ENCODE results near the gene SMAP2.
"Not testable (repeated sequence)": the region's sequence is repeated elsewhere in the genome, so short reads cannot be mapped to it uniquely, and the experiment has no call there.

SMAP2 gene

DNA sequence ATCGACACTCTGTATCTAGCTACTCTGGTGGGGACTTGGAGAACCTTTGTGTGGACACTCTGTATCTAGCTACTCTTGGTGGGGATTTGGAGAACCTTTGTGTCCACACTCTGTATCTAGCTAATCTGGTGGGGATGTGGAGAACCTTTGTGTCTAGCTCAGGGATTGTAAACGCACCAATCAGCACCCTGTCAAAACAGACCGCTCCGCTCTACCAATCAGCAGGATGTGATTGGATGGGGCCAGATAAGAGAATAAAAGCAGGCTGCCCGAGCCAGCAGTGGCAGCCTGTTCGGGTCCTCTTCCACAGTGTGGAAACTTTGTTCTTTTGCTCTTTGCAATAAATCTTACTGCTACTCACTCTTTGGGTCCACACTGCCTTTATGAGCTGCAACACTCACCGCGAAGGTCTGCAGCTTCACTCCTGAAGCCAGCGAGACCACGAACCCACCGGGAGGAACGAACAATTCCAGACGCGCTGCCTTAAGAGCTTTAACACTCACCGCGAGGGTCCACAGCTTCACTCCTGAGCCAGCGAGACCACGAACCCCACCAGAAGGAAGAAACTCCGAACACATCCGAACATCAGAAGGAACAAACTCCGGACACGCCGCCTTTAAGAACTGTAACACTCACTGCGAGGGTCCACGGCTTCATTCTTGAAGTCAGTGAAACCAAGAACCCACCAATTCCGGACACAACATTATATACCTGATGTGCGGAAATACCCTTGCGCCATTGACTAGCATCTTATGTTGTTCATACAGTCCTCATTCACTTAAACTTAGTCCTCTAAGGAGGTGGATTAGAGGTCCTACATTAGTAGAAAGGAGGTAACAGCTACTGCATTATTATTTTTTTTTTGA is 15.2 kb downstream of the SMAP2 start:
- DNase-seq; H3K4me3 ChIP-seq (ENCODE audit: low read length); H3K27me3 ChIP-seq (replicated peaks; ENCODE audit: insufficient read depth, low read length); H4K20me1 ChIP-seq (ENCODE audit: insufficient read depth, low read length); H3K9me2 ChIP-seq (replicated peaks; ENCODE audit: insufficient read depth, low read length); H2AFZ ChIP-seq (ENCODE audit: low read length); H3K36me3 ChIP-seq (replicated peaks; ENCODE audit: insufficient read depth, low read length); H3K9me3 ChIP-seq (replicated peaks; ENCODE audit: insufficient read depth, low read length): not testable (repeated sequence)
- Histone ChIP-seq H3K4me2 (ENCODE audit: low read depth, low read length) (peak overlapping the region; percentile 57; the same call in 1 of the 2 replicates), H3K27ac (ENCODE audit: low read length) (peak overlapping the region; percentile 91), H3K79me2 (ENCODE audit: low read length) (peaks cover 87% of the 10 kb centered on the region), H3K9ac (ENCODE audit: low read length) (peak overlapping the region; percentile 50), H3F3A (ENCODE audit: insufficient read depth, low read length) (peaks cover 60% of the 10 kb centered on the region), H3K4me1 (ENCODE audit: low read length) (peaks cover 76% of the 10 kb centered on the region)

GRCh38 chr1:40389322-40389803 is 15.8 kb downstream of the SMAP2 start:
- Histone ChIP-seq H3F3A (ENCODE audit: insufficient read depth, low read length) (peaks cover 53% of the 10 kb centered on the region), H3K4me2 (ENCODE audit: low read depth, low read length) (peak overlapping the region; percentile 57; the same call in 1 of the 2 replicates), H3K9me3 (replicated peaks; ENCODE audit: insufficient read depth, low read length) (no peaks in the 10 kb centered on the region), H3K4me1 (ENCODE audit: low read length) (peaks cover 70% of the 10 kb centered on the region), H3K27me3 (replicated peaks; ENCODE audit: insufficient read depth, low read length) (no peaks in the 10 kb centered on the region), H3K79me2 (ENCODE audit: low read length) (peaks cover 87% of the 10 kb centered on the region), H3K4me3 (ENCODE audit: low read length) (no peak overlapping the region), H4K20me1 (ENCODE audit: insufficient read depth, low read length) (no peaks in the 10 kb centered on the region), H3K36me3 (replicated peaks; ENCODE audit: insufficient read depth, low read length) (no peaks in the 10 kb centered on the region), H3K27ac (ENCODE audit: low read length) (peak overlapping the region; percentile 91), H3K9me2 (replicated peaks; ENCODE audit: insufficient read depth, low read length) (no peaks in the 10 kb centered on the region), H2AFZ (ENCODE audit: low read length) (no peak overlapping the region), H3K9ac (ENCODE audit: low read length) (peak overlapping the region; percentile 50)
- TF ChIP-seq EZH2 (optimal IDR thresholded peaks at IDR 0.05; ENCODE audit: low read depth, low read length) (no peak), EZH2phosphoT487 (IDR thresholded peaks at IDR 0.05; ENCODE audit: low read length) (no peak)
- TF ChIP-seq, protein P1, sequence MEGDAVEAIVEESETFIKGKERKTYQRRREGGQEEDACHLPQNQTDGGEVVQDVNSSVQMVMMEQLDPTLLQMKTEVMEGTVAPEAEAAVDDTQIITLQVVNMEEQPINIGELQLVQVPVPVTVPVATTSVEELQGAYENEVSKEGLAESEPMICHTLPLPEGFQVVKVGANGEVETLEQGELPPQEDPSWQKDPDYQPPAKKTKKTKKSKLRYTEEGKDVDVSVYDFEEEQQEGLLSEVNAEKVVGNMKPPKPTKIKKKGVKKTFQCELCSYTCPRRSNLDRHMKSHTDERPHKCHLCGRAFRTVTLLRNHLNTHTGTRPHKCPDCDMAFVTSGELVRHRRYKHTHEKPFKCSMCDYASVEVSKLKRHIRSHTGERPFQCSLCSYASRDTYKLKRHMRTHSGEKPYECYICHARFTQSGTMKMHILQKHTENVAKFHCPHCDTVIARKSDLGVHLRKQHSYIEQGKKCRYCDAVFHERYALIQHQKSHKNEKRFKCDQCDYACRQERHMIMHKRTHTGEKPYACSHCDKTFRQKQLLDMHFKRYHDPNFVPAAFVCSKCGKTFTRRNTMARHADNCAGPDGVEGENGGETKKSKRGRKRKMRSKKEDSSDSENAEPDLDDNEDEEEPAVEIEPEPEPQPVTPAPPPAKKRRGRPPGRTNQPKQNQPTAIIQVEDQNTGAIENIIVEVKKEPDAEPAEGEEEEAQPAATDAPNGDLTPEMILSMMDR (IDR thresholded peaks at IDR 0.05; ENCODE audit: low read length) = no peak
- DNase-seq = peak; percentile 57

DNA sequence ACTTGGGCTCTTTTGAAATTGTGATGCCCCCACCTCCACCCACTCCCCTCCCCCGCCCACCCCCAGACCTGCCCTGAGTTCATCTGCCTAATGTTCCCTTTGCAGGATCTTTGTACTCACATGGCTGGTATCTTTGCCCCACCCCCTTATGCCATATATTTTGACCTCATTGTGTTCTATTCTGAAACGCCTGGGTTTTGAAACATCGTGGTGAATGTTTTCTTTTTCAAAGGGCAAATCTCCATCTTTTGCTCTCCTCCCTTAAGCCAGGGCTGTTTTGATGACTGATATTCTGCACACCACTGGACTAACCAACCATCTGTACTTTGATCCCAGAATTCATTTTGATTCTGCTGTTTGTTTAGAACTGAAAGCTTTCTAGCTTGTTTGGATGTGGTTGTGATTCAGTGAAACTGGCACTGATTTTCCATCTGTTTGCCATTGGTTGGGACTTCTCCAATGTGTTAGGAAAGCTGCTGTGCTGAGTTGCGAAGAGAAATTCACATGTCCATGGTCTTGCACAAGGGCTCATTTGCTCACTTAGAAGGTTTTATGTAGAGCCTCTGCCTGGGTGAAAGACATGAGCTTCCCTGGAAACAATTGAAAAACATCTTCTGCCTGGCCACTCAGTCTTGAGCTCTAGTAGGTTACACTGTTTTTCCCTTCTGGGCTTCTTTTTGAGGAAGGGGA is 16.5 kb downstream of the SMAP2 start:
- peak overlapping the region; percentile 78 for H3K4me2 ChIP-seq (ENCODE audit: low read depth, low read length)
- H3K36me3 ChIP-seq (replicated peaks; ENCODE audit: insufficient read depth, low read length) = no peaks in the 10 kb centered on the region
- H3K9me3 ChIP-seq (replicated peaks; ENCODE audit: insufficient read depth, low read length) = no peaks in the 10 kb centered on the region
- no peak overlapping the region for H2AFZ ChIP-seq (ENCODE audit: low read length)
- H3K4me1 ChIP-seq (ENCODE audit: low read length) = peaks cover 68% of the 10 kb centered on the region
- no peaks in the 10 kb centered on the region for H4K20me1 ChIP-seq (ENCODE audit: insufficient read depth, low read length)
- H3K79me2 ChIP-seq (ENCODE audit: low read length) = peaks cover 87% of the 10 kb centered on the region
- no peaks in the 10 kb centered on the region for H3K27me3 ChIP-seq (replicated peaks; ENCODE audit: insufficient read depth, low read length)
- peak overlapping the region; percentile 50 for H3K9ac ChIP-seq (ENCODE audit: low read length)
- DNase-seq = peak; percentile 45
- peak overlapping the region; percentile 15; the same call in 1 of the 2 replicates for H3K4me3 ChIP-seq (ENCODE audit: low read length)
- H3F3A ChIP-seq (ENCODE audit: insufficient read depth, low read length) = peaks cover 47% of the 10 kb centered on the region
- no peaks in the 10 kb centered on the region for H3K9me2 ChIP-seq (replicated peaks; ENCODE audit: insufficient read depth, low read length)
- TF ChIP-seq, protein P1 (IDR thresholded peaks at IDR 0.05; ENCODE audit: low read length) = no peak
- no peak for TF ChIP-seq EZH2phosphoT487 (IDR thresholded peaks at IDR 0.05; ENCODE audit: low read length)
- TF ChIP-seq EZH2 (optimal IDR thresholded peaks at IDR 0.05; ENCODE audit: low read depth, low read length) = no peak
- peak overlapping the region; percentile 91 for H3K27ac ChIP-seq (ENCODE audit: low read length)

Measured in MM.1S (cell line).